HG03460 (cell line): ENCODE data around the gene SGPP1.
"Not testable (repeated sequence)": the region's sequence is repeated elsewhere in the genome, so short reads cannot be mapped to it uniquely, and the experiment has no call there.

Source experiments
- ATAC-seq: cut with Tn5 transposase; IDR thresholded peaks from one replicate; pipeline ENCODE4 v1.9.1; 2021; ENCODE audit not compliant: unreplicated experiment

SGPP1 gene, protein sequence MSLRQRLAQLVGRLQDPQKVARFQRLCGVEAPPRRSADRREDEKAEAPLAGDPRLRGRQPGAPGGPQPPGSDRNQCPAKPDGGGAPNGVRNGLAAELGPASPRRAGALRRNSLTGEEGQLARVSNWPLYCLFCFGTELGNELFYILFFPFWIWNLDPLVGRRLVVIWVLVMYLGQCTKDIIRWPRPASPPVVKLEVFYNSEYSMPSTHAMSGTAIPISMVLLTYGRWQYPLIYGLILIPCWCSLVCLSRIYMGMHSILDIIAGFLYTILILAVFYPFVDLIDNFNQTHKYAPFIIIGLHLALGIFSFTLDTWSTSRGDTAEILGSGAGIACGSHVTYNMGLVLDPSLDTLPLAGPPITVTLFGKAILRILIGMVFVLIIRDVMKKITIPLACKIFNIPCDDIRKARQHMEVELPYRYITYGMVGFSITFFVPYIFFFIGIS

DNA sequence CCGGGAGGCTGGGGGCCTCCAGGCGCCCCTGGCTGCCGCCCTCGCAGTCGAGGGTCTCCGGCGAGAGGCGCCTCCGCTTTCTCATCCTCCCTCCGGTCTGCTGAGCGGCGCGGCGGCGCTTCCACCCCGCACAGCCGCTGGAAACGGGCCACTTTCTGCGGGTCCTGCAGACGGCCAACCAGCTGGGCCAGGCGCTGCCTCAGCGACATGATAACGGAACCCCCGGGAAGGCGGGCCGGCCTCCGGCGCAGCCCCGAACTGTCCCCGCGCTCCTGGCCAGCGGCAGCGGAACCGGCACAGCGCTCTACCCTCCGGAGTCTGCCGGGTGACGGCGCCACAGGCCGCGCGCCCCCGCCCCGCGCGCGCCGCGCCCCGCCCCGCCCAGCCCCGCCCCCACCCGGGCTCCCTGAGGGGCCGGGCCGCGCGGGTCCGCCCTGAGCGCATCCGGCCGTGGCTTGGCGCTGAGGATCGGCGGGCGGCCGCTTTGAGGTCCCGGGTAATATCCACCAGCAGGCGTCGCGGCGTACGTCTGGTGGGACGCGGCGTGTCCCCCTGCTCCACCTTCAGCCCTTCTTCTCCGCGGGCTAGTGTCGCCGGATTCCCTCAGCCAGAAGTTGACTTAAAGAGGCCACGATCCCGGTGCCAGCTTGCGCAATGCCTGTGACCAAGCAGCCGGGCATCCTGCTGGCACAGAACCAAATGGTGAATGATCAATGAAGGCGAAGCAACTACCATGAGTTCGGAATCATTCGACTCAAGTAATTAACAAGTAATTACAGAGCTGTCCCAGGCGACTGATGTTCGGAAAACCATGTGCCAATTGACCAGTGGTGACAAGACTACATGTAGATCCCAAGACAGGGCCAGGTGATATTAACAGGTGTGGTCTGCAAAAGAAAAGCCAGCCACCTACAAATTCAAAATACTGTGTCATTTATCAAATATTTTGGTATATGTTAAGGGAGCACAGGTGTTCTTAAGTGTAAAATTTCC is at the start of gene SGPP1:
Gene SGPP1, minus strand, starts transcription at position 330 of the 993 bp plus-strand sequence. Its CDS starts 121 bp downstream, at position 209.
- peak; percentile 82 for ATAC-seq

DNA sequence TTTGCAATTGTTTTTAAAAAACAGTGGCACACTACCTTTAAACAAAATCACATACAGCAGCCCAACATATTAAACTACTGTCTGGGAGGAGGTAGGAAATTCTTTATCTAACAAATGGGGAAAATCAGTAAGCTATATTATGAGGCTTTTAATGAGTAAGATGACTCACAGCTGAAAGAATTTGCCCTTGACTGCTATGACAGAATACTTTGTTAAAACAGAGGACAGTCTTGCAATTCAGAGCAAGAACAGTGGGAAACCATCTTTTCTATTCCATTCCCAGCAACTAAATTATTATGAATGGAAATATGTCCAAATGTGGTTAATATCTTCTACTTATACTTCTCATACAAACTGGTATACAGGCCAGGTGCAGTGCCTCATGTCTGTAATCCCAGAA is 49.2 kb upstream of the SGPP1 start:
- no peak for ATAC-seq

DNA sequence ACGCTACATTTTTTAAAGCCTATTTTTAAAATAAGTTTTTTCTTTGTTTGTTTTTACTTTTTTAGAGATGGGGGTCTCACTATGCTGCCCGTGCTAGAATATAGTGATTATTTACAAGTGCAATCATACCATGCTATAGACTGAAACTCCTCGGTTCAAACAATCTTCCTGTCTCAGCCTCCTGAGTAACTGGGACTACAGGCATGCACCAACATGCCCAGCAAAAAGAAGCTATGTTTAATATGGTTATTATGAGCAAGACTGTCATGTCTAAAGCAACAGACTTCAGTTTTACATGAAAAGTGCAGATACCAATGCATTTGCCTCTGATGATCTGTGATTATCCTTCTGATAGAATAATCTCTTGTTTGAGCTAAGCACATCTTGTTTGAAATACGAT is 45.6 kb upstream of the SGPP1 start:
- ATAC-seq = no peak

DNA sequence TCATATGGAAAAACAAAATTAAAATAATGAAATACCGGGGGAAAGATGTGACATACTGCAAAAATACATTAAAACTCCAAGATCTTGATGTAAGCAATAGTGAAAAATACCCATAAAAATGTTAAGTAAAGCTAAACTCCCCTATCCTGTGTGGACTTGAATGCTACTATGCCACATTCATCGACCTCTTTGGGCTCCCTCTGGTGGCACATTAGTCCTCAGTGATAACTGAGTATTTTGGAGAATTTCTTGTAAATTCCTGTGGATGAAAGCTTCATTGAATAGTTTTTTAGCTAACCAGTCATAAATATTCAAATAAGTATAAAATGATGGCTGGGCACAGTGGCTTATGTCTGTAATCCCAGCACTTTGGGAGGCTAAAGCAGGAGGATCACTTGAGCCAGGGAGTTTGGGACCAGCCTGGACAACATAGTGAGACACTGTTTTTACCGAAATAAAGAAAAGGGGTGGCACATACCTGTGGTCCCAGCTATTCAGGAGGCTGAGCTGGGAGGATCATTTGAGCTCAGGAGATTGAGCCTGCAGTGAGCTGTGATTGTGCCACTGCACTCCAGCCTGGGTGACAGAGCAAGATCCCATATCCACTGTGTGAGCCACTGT is 42.4 kb upstream of the SGPP1 start:
- ATAC-seq = peak; percentile 68

DNA sequence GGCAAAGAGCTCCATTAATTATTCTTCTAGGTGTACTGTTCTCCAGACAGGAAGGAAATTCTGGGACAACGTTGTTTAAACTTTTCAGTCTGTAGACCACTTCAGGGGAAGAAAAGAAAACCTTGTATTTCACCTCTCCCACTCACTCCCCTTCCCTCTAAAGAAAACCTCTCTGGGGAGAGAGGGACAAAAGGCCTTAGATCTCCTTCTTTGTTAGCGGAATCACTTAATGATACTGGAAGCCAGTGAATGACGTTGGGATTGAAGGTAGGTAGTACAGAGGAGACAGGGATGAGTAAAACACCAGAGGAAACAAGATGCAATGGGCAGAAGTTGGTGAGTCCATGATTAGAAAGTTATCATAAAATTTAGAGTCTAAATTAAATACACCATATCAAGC is 38.7 kb upstream of the SGPP1 start:
- ATAC-seq = no peak

DNA sequence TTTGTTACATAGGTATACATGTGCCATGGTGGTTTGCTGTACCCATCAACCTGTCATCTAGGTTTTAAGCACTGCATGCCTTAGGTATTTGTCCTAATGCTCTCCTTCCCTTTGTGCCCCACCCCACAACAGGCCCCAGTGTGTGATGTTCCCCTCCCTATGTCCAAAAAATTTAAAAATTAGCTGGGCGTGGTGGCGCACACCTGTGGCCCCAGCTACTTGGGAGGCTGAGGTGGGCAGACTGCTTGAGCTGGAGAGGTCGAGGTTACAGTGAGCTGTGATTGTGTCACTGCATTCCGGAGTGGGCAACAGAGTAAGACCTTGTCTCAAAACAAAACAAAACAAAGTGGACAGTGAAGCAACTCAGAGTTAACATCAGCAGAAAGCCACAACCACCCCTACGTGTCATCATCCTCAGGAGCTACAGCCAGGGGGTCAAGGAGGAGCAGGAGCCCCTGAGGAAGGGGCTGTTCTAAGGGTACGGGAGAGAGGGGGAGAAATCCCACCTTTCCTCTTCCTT is 36.8 kb upstream of the SGPP1 start:
- no peak for ATAC-seq

DNA sequence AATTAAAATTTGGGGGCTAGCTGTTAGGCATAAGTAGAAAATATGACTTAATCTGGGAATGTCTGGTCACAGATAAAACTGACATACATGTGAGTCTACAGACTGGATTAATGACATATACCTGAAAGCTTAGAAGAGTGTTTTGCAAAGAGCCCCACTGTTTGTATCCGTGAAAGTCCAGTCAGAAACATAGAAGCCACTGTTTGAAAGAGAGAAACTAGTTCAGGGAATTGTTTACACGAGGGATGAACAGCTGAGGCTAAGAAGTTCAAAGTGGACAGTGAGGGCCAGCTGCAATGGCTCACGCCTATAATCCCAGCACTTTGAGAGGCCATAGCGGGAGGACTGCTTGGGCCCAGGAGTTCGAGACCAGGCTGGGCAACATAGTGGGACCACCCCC is 36.2 kb upstream of the SGPP1 start:
- no peak for ATAC-seq

DNA sequence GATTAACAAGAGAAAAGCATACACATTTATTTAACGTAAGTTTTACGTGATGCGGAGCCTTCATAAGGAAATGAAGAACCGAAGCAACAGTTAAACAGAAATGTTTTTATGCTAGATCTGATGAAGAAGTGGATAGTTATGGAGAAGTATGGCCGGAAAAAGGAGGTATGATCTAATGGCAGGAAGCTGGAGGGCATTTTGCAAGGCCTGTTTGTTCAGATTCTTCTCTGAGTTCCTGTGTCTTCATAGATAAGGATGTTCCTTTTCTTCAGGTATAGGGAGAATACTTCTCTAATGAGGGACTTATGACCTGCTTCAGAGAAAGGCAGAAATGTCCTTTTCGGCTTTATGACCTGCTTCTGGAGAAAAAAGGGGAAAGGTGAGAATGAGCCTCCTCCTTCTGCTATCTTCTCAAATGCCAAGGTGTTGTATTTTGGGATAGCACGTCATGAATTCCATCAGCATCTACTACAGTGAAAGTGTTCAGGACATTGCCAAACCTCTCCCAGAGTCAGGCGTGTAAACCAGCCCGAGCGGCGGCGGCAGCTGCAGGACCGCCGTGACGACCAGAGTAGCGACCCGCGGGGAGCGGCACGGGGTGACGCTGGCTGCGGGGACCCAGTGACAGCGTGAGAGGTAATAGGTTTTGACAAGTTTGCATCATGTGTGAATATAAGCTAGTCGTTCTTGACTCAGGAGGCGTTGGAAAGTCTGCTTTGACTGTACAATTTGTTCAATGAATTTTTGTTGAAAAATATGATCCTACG is 33.7 kb upstream of the SGPP1 start:
- no peak for ATAC-seq

DNA sequence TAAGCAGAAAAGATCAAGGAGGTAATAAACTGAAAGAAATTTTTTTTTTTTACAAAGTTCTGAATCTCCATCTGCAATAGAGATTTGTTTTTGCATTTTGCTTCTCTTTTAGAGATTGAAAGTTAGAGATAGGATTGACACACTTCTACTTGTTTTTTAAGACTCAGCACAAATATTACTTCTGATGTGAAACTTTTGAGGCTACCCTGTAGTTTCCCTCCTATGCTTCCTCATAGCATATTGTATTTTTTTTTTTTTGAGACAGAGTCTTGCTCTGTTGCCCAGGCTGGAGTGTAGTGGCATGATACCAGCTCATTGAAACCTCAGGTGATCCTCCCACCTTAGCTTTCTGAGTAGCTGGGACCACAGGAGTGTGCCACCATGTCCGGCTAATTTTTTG is 32.1 kb upstream of the SGPP1 start:
- peak; percentile 59 for ATAC-seq

DNA sequence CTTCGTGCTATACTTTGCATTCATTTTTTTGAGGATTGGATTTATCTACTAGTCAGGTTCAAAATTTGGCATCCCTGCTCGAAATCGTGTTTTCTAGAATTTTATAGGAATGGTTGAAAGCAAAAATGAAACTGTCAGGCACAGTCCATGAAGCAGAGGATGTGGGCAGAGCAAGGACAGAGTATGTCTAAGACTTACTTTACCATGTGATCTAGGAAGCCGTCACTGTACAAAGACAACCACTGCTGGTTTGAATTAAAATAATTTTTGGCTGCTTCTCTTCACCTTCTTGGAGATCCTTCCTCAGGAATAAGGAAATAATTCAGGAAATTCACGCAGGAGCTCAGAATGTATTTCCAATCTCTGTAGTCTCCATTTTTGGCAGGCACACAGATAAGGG is 31.6 kb upstream of the SGPP1 start:
- peak; percentile 85 for ATAC-seq

DNA sequence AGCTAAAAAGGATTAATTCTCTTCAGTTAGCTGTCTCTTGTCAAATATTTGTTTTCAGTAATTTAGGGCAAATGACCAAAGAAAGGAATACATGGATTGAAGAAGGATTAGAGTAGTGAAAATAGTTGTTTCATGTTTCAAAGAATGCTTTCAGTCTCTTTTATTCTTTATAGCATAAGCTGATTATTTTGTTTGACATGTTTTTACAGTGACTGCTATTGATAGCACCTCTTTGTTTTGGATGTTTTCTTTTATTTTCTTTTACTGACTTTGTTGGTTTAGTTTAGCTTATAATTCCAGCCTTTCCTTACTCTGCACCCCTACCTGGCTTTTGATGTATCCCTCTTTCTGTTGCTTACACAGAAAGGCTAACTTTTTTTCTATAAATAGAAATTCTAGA is 29.3 kb upstream of the SGPP1 start:
- ATAC-seq = no peak

DNA sequence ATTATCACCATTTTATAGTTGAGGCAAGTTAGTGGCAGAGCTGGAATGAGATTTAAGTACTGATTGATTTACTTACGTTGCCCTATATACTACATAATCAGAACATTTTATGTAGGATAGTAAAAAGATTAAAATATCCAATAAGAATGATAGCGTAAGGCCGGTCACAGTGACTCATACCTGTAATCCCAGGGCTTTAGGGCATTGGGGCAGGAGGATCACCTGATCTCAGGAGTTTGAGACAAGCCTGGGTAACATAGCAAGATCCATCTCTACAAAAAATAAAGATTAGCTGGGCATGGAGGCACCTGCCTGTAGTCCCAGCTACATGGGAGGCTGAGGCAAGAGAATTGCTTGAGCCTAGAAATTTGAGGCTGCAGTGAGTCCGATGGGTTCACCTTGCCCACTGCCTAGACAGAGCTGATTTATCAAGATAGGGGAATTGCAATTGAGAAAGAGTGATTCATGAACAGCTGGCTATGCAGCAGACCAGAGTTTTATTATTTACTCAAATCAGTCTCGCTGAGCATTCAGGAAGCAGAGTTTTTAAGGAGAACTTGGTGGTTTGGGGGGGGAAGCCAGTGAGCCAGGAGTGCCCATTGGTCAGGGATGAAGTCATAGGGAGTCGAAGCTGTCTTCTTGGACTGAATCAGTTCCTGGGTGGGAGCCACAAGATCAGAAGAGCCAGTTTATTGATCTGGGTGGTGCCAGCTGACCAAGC is 24.7 kb upstream of the SGPP1 start:
- no peak for ATAC-seq

DNA sequence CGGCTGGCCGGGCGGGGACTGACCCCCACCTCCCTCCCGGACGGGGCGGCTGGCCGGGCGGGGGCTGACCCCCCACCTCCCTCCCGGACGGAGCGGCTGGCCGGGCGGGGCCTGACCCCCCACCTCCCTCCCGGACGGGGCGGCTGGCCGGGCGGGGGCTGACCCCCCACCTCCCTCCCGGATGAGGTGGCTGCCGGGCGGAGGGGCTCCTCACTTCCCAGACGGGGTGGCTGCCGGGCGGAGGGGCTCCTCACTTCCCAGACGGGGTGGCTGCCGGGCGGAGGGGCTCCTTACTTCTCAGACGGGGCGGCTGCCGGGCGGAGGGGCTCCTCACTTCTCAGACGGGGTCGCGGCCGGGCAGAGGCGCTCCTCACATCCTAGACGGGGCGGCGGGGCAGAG is 23.2 kb upstream of the SGPP1 start:
- not testable (repeated sequence) for ATAC-seq

DNA sequence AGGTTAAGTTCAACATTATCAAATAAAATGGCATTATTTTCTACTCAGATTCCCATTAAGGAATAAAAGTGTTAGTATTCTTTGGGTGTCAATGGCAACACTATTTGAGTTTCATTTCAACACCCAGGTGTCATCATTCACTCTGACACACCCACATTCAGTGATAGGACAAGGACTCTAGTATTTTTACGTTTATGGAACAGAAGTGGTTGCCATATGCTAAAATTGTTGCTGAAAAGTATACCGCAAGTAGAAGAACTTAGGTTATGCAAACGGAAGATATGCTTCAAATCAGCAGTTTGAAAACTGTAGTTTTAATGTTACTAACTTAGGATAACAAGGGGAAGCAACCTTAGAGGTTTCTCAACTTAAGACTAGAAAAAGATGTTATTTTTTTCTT is 20.0 kb upstream of the SGPP1 start:
- no peak for ATAC-seq

DNA sequence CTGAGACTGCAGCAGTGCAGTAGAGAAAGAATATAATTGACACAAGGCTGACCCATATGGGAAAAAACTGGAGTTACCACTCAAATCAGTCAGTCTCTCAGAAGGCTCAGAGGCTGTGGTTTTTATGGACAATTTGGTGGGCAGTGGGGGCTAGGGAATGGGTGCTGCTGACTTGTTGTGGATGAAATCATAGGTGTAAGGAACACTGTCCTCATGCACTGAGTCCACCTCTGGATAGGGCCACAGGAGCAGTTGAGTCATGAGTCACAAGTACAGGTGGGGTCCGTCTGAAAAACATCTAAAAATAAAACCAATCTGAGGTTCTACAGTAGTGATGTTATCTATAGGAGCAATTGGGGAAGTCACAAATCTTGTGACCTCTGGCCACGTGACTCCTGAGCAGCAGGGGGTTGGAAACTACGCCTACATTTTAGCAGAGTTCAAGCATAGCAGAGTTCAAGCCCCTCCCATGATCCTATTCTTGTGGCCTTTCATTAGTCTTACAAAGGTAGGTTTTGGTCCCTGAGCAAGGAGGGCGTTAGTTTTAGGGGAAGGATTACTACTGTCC is 18.1 kb upstream of the SGPP1 start:
- peak; percentile 66 for ATAC-seq

DNA sequence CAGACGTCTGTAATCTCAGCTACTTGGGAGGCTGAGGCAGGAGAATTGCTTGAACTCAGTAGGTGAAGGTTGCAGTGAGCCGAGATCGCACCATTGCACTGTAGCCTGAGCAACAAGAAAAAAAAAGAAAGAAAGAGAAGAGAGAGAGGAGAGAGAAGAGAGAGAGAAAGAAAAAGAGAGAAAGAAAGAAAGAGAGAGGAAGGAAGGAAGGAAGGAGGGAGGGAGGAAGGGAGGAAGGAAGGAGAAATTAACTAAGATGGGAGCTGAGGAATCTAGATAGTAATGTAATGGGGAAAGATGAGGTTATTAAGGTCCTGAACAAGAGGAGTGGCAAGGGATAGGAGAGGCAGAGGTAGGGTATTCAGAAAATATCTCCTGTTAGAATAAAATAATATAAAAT is 17.4 kb upstream of the SGPP1 start:
- no peak for ATAC-seq

DNA sequence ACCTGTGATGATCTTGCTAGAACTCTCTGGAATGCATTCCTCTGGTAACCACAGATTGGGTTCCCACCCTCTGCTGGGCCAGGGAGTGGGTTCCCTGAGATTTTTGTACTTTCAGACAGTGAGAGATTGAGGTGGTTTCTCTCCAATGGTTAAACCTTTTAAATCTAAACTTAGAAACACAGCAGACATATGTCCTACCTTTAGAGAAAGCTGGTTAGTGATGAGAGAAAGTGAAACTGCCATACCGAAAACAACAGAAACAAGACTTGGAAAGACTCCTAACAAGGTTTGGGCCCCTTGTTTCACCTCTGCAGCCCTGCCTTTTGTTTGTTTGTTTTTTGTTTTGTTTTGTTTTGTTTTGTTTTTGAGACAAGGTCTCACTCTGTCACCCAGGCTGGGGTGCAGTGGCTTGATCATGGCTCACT is 9.7 kb upstream of the SGPP1 start:
- peak; percentile 87 for ATAC-seq

DNA sequence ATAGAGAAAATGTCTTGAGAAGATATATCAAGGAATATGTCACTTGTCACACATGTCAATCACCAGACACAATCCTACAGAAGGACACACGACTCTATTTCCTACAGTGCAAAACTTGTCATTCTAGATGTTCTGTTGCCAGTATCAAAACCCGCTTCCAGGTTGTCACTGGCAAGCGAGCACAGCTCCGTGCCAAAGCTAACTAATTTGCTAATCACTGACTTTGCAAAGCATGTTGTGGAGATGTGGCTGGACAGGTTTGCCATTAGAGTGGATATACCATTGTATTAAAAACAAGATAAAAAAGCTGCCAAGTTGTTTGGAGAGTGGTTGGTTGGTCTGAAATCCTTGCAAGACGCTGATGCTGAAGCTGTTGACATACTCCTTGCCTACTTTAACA is 7.9 kb upstream of the SGPP1 start:
- ATAC-seq = no peak

DNA sequence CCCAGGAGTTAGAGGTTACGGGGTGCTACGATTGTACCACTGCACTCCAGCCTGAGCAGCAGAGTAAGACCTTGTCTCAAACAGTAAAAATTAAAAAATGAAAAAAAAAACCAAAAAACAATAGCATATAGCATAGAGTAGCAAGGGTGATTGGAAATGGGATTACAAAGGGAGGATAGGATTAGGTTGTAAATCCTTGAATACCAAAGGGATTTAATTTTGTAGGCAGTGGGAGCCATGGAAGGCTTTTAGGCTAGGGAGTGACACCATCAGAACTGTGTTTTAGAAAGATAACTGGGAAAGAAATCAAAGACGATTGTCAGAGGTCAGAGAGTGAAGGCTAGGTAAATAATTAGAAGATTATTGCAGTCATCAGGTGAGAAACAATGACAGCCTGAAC is 2.8 kb upstream of the SGPP1 start:
- no peak for ATAC-seq
